CD4-positive, alpha-beta T cell treated with Interleukin-10 for 1 hour (primary cell): ENCODE results near the gene WARS2.
"Not testable (repeated sequence)": the region's sequence is repeated elsewhere in the genome, so short reads cannot be mapped to it uniquely, and the experiment has no call there.

Source experiments
- DNase-seq: peaks from one replicate; pipeline ENCODE4 v3.0.0-alpha.2; 2020

Gene WARS2

DNA sequence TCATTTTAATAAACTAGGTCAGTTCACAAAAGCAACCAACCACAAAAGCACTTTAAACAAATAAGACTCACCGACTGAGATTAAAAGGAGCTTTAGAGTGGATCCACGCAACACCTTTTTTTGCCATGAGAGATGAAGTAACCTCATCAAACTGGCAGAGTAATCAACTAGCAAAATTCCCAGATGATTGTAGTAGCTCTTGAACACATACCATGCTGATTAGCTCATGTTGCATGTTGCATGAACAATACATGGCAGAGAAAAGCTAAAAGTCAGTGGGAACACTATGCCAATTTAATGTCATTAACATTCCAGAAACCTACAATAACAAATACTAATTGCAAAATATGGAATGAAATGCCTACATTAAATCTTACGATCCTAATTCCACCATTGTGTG, 4.1 kb downstream of the WARS2 start:
- DNase-seq = no peak

DNA sequence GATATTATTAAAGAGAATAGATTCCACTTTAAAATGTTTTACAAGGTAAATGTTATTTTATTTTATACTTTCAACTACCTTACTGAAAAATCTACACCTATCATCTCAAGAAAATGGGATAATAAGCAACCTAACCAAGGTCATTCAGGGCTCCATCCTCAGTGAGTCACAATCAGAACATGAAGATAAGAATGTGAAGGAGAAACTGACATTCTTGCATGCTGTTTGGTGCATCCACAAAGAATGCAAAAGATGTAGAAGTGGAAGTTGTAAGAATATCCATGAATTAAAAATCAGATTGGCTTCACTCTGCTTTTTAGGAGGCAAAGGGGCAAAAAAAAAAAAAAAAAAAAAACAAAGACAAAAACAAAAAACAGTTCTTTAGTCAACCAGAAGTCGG, 6.5 kb downstream of the WARS2 start:
- no peak for DNase-seq

DNA sequence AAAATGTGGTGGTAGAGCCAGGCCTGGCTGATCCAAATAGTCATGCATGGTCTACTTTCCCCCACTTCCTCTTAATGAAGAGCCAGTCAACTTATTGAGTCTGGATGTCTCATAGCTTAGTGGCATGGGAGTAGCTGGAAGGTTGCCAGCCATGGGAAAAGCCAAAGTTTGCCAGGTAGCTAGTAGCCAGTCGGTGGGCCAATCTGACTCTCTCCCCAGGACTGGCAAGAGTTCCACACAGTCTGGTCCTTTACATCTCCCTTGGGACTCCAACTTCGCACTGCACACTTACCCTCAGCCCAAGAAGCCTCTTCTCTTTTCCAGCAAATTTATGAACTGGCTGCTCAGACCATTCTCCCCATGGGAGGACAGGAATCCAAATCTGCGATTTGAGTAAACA, 8.3 kb downstream of the WARS2 start:
- DNase-seq = no peak

DNA sequence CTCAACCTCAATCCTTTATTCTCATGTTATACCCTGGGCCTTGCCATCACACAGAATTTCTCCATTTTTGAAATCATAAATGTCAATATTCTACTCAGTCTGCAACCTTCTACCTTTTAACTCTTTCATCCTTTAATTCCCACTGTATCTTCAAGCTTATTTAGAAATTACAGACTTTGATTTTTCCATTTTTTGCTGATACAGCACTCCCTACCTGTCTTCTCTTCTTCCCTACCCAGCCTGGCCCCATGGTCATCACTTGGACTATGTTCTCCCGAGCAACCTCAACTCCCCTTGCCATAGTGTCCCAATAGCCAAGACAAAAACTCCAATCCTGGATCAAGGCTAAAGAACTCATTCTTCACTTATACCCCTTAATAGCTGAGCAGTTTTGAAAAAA, 14.6 kb downstream of the WARS2 start:
- no peak for DNase-seq

DNA sequence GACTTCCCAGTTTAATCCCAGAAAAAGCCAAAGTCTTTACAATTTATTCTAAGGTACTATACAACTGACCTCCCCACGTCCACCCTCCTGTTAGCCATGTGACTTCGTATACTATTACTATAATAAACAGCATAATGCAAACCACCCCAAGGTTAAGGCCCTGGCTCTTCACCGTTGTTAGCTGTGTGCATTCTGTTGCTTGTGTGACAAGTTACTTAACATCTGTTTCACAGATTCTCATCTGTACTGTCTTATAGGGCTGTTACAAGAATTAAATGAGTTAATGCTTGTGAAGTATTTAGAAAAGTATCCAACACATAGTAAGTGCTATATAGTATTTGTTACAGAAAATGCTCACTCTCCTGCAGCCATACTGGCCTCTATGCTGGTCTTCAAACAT, 15.7 kb downstream of the WARS2 start:
- DNase-seq = no peak

DNA sequence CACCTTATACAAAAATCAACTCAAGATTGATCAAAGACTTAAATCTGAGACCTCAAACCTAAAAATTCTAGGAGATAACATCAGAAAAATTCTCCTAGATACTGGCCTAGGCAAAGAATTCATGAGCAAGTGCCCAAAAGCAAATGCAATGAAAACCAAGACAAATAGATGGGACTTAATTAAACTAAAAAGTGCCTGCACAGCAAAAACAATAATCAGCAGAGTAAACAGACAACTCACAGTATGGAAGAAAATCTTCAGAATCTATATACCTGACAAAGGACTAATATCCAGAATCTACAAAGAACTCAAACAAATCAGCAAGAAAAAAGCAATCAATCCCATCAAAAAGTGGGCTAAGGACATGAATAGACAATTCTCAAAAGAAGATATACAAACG, 18.6 kb downstream of the WARS2 start:
- DNase-seq = not testable (repeated sequence)

DNA sequence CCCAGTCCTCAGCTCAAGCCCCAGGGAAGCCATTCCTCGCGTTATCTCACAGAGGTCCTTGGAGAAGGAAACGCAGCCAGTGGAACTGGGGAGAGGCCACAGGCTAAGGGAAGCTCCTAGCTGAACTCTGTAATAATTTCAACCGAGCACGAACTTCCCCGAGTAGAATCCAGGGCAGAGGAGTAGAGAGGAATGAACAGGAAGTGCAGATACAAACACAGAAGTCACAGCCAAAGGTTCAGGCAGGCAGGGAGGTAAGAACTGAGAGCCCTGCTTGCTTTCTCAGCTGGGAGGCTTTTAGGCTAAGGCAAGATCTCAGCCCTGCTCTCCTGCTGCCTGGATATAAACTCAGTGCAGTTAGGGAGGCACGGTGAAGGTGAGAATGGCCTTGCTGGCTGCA, 23.7 kb downstream of the WARS2 start:
- DNase-seq = no peak

DNA sequence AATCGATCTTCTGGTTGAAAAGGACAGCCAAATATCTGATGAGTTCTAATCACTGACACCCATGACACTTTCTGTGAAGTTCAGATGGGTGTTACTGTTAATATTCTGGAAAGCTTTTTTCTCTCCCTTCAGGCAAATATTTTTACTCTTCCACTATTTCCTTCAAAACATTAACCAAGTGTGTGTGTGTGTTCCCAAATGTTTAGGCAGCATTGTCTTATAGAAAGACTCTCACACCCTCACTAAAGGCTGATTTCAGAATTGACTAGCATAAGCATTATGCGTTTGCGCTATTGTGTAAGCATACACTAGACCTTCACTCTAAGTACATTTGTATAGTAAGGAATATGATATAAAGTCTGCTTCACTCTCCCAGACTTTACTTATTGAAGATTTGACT, 24.7 kb downstream of the WARS2 start:
- no peak for DNase-seq

DNA sequence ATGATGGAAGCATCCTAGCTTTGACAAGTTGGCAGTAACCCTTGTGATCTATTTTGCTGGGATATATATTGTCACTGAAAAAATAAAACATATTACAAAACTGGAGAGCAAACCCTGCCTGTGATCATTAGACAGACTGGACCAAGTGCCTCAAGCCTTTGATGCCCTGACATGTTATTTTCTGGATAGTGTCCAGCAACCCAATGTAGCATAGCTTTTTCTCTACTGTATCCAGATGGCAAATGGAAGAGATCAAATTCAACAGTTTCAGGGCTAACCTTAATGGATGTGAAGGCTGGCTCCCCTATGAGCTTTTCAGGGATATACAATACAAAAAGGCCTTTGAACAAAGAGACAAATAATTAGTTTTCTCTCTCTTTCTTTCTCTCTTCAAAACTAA, 25.1 kb downstream of the WARS2 start:
- no peak for DNase-seq

DNA sequence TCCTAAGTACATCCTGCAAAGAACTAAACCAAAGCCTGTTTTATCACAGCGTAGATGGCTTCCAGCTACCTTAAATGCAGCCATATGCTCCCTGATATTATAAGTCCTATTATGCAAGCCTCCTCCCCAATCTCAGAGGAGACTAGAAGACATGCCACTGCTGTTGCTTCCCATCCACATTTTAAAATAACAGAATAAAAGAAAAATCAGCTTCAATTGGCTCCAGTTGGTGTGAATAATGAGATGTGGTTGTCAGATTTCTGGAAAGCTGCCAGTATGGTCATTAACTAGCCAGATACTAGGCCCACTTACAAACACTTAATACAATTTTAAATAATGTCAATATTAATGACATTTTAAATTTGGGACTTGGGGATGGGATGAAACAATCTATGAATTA, 25.7 kb downstream of the WARS2 start:
- no peak for DNase-seq

DNA sequence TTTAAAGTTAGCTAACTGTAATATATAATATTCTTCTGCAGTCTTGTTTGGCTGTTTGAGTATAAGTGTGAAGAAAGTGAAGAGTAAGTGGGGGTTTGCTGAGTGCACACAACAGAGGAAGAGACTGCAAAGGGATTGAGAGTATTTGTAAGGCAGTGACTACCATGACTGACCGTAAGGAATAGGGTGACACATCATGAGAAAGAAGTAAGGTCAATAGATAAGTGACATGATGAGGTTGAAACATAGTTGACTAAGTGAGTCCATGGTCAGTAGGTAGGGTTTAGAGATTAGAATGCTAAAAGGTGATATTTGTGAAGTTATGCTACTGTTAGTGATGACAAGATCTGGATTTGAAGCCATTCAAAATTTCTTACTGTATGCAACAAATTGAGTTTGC, 27.7 kb downstream of the WARS2 start:
- no peak for DNase-seq

DNA sequence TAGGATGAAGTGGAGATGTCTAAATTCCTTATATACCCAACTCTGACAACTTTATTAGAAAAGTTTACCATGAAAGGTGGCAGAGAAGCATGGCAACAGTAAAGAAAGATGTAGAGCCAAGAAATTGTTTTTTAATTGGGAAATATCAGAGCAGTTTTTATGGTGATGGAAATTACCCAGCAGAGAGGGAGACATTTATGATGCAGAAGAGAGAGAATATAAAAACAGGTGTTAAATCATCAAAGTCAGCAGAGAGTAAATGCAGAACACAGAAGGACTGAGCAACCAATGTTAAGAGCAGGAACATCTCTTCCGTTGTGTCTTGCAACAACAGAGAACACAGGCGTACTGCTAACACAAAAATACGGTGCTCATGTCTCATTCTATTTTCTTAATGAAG, 28.2 kb downstream of the WARS2 start:
- no peak for DNase-seq

DNA sequence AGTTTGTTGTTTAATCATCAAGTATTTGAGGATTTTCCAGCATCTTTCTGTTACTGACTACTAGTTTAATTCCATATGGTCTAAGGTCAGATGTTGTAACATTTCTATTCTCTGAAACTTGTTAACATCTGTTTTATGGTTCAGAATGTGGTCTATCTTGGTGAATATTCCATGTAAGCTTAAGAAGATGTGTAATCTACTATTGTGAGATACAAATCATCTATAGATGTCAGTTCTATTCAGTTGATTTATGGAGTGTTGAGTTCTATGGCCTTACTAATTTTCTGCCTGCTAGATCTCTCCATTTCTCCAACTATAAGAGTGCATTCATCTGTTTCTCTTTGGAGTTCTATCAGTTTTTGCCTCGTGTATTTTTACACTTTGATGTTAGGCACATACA, 31.5 kb downstream of the WARS2 start:
- DNase-seq = no peak

DNA sequence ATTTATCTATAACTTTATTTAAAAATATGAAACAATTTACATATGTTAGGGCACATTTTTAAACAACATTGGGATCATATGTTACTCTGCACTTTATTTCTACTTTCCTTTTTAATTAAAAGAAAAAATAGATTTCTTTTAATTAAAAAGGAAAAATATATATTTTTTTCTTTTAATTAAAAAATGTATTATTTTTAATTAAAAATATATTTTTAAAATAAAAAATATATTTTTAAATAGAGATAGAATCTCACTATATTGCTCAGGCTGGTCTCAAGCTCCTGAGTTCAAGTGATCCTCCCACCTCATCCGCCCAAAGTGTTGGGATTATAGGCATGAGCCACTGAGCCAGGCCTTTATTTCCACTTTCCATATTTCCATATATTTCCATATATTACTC, 36.7 kb downstream of the WARS2 start:
- no peak for DNase-seq

DNA sequence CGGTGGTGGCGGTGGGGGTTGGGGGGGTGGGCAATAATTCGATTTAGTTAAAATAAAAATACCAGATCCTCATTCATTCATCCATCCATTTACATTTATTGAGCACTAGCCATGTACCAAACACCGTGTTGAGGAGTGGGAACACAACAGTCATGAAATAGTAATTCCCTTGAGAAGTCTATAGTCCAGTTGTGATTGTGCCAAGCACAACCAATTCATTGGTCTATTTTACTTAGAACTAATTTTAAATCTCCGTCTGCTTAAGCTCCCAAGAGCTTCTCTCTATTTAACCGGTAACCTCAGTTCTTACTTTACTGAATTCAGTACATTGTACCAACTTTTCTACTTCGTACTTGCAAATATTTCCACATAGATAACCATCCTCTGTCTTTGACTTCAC, 38.4 kb downstream of the WARS2 start:
- DNase-seq = no peak

DNA sequence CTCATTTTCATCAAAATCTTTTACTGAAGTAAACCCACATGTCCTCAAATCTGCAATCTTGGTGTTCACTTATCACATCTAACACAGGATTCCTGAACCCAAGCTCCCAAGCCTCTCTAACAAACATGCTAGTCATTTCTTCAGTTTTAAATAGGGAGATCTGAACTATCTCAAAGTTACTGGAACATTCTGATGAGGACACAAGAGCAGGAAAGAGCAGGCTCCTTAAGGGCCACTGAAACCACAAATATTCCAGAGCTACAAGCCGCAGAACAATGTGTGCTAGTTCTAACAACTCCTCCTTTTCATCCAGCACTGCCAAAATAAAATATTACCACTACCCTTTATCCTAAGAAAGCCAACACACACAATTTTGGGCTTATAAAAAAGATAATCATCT, 38.9 kb downstream of the WARS2 start:
- no peak for DNase-seq

DNA sequence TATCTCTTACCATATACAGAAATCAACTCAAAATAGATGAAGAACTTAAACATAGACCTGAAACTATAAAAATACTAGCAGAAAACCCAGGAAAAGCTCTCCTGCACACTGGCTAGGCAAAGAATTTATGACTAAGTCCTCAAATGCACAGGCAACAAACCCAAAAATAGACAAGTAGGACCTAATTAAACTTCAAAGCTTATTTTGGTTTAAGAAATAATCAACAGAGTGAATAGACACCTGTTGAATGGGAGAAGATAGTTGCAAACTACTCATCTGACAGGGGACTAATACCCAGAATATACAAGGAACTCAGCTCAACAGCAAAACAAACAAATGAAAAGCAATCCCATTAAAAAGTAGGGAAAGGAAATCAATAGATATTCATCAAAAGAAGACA, 40.7 kb downstream of the WARS2 start:
- no peak for DNase-seq

DNA sequence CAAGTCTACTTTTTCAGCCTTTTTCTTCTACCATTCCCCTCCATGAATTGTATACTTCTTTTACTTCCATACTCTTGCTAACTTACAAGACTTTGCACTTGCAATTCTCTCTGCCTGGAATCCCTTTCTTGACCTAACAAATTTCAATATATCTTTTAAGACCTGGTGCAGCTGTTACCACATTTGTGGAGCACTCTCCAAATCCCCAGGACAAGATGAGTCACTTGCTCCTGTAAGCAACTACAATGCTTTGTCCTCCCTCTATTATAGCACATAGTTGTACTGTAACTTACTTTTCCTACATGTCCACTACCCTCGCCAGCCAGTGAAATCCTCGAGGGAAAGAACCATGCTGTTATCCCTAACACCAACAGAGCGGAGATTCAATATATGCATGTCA, 43.1 kb downstream of the WARS2 start:
- no peak for DNase-seq

DNA sequence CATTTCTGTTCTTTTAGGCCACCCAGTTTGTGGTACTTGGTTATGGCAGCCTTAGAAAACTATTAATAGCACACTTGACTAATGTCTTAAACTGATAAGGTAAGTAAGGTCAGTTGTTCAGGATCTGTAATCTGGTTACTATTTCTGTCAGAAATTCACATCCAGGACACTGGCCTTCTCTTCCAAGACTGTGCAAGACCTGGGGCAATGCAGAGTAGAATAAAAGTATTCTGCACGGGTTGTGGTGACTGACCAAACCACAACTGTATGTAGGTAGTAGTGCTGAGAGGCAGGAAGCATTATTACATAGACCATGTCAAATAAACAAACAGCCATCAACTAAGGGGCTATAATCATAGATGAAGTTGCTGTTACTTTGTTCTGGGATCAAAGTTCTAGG, 46.7 kb downstream of the WARS2 start:
- DNase-seq = no peak

DNA sequence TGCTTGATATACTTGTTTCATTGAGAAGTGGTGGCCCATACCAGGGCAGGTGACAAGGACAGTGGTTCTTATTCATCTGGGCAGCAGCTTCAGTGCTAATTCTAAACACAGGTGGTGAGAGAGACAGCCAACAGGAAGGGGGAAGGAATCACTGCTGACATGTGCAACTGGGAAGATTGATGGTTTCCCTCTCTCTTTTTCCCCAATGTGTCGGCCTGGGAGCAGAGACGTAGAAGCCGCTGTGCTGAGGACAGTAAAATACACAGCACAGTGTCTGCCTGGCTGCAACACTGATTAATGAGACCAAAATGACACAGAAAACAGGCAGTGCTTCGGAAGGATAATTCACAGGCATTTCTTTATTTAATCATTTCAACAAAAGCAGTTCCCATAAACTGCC, 48.8 kb downstream of the WARS2 start:
- DNase-seq = no peak

DNA sequence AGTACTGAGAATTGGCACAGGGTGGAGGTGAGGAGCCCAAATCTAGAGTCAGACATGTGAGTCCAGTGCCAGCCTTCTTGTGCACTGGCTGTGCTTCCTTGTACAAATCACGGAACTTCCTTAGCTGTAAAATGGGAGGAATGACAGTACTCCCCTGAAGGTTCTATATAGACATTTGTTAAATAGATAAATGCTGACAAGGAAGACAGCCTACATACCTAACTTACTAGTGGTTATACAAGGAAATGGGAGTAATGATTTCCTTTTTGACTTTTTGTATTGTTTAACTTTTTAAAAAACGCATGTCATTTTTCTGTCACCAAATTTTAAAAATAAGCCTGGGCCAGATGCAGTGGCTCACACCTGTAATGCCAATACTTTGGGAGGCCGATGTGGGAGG, 50.2 kb downstream of the WARS2 start:
- DNase-seq = no peak

DNA sequence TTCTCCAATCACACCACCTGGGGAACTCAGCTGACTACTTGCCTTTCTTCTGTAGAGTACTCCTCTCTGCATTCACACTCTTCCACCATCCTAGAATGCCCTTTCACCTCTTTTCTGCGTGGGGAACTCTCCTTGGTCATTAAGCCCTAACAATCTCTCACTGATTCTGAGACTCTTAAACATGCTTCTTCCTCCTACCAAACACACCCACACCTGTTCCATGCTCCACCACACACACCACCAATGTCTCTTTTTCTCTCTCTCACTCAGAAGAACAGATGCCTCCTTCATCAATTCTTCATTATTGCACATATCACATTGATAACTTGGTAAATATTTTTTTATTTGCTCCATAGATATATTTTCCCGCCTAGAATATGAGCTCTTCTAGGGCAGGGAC, 53.6 kb downstream of the WARS2 start:
- DNase-seq = no peak

DNA sequence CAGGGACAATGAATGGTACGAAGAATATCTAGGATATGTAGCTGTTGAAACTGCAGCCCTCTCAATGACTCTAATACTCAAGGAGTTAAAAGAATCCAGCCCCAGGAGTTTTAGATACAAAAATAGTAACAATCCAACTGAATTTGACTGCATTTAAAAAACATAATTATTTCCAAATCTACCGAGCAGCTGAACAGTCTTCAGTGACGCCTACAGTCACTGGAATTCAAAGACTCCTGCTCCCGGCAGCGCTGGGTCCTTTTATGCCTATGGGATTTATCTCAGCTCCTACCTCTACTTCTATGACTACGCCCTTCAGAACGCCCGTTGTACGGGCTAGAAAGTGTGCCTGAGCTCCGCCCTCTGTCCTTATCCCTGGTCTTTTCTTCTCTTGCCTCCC, 55.7 kb downstream of the WARS2 start:
- DNase-seq = no peak

DNA sequence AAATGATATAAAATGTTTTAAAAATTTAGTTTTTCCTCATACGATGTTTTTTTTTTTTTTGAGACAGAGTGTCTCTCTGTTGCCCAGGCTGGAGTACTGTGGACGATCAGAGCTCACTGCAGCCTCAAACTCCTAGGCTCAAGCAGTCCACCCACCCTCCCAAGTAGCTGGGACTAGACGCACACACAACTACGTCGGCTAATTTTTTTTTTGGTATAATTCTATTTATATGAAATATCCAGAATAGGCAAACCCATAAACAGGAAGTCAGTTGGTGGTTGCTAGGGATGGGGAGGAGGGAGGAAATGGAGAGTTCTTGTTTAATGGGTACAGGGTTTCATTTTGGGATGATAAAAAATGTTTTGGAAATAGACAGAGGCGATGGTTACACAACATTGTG, 56.5 kb downstream of the WARS2 start:
- no peak for DNase-seq

DNA sequence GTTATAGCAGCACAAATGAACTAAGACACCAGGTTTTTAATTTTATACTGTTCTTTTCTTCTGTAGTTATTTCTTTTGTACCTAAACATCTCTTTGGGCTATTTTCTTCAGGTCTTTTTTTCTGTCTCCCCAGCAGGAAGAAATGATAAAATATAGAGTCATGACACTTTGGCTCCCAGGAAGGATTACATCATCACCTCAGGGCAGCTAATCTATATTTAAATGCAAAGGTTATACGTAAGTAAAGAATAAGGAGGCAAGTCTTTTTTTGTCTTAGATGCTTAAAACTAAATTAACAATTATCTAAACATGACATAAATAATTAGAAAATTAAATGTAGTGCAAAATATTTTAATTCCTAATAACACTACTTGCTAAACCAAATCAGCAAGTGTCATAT, 57.0 kb downstream of the WARS2 start:
- no peak for DNase-seq

DNA sequence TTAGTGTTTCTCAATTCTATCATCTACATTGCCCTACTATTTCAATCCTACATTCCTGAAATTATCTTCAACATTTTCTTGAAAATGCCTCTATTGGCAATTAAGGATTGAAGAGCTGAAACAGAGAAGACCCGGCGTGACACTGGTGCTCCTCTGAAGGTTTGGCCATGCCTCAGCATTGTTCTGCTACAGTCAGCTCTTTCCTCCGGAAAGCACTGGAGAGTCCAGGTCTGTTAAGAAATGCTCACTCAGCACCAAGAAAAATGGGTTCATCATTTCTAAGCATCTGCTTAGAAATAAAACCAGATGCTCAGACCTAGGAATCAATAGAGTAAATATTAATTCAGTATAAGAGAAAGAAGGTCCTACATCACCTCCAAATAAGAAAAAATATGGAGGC, 58.8 kb downstream of the WARS2 start:
- DNase-seq = no peak

DNA sequence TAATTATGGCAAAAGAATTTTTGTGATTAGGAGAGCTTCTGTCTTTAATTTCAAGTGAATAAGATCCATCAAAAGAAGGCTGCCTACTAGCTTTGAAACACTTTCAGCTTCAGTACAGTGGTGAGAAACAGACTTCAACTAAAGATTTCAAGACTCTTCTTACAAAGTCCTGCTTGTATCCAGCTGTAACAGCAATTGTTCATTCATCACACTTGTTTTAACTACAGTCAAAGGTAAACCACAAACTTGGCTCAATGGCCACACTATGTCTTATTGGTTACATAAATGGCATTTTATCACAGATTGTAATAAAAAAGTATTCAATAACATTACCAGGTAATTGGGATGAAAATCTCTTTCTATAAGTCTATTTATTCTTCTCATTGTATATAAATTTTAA, 59.2 kb downstream of the WARS2 start:
- DNase-seq = no peak
